ENCODE results near the gene TSN.
A peak's percentile ranks its signal among the peaks of the same experiment; 100 is the strongest.
"Not testable (repeated sequence)": the region's sequence is repeated elsewhere in the genome, so short reads cannot be mapped to it uniquely, and the experiment has no call there.

The TSN gene

GRCh38 chr2:121804340-121804739, 48.9 kb downstream of the TSN start:
- DNase-seq: no peak

- DNase-seq: no peak
Measured at GRCh38 chr2:121804997-121805765, 49.7 kb downstream of the TSN start.

- DNase-seq: no peak
Measured at GRCh38 chr2:121805766-121806143, 50.3 kb downstream of the TSN start.

- not testable (repeated sequence) for DNase-seq
Measured at GRCh38 chr2:121807771-121808170, 52.3 kb downstream of the TSN start.

GRCh38 chr2:121809607-121810006, 54.2 kb downstream of the TSN start:
- no peak for DNase-seq

- peak; percentile 46 for DNase-seq
Measured at GRCh38 chr2:121810959-121811853, 55.8 kb downstream of the TSN start.

- DNase-seq: not testable (repeated sequence)
Measured at GRCh38 chr2:121813083-121813482, 57.6 kb downstream of the TSN start.

GRCh38 chr2:121815216-121815615, 59.8 kb downstream of the TSN start:
- DNase-seq: no peak

- no peak for DNase-seq
Measured at GRCh38 chr2:121816797-121817196, 61.3 kb downstream of the TSN start.

GRCh38 chr2:121817304-121817703, 61.9 kb downstream of the TSN start:
- DNase-seq: not testable (repeated sequence)
